ENCODE data around the gene SVIL. TPM values are rescaled to one million over a fixed set of nuclear protein-coding genes. Genes with fewer than 3 reads are reported as not detected.

Gene SVIL
- polyA plus RNA-seq, 1 donor from 2014 or later = 7.3 TPM

- Histone ChIP-seq H2AFZ (ENCODE audit: low read depth, low read length) (no peak overlapping the region), H3F3A (ENCODE audit: insufficient read depth, low read length, poor library complexity, severe bottlenecking) (no peaks in the 10 kb centered on the region), H3K4me2 (ENCODE audit: low read length) (no peak overlapping the region), H3K9me3 (ENCODE audit: low read length) (no peaks in the 10 kb centered on the region), H3K4me3 (ENCODE audit: low read length) (no peak overlapping the region), H3K27me3 (ENCODE audit: insufficient read depth, low read depth, low read length) (no peaks in the 10 kb centered on the region), H3K9ac (ENCODE audit: low read length) (no peak overlapping the region), H3K79me2 (replicated peaks; ENCODE audit: insufficient read depth, low read length) (no peaks in the 10 kb centered on the region), H4K20me1 (ENCODE audit: insufficient read depth) (no peaks in the 10 kb centered on the region), H3K9me2 (ENCODE audit: insufficient read depth, low read length) (no peaks in the 10 kb centered on the region), H3K36me3 (ENCODE audit: insufficient read depth, low read length) (no peaks in the 10 kb centered on the region), H3K27ac (ENCODE audit: low read length) (no peak overlapping the region)
- TF ChIP-seq EP300 (conservative IDR thresholded peaks at IDR 0.05; ENCODE audit: poor library complexity, severe bottlenecking) (no peak), SMC3 (conservative IDR thresholded peaks at IDR 0.05; ENCODE audit: poor library complexity) (no peak), POLR2AphosphoS5 (IDR thresholded peaks at IDR 0.05) (no peak), MXI1 (conservative IDR thresholded peaks at IDR 0.05; ENCODE audit: poor library complexity, severe bottlenecking) (no peak), TAF1 (IDR thresholded peaks at IDR 0.05; ENCODE audit: low read depth) (no peak), RAD21 (conservative IDR thresholded peaks at IDR 0.05) (no peak)
- TF ChIP-seq, protein P1, sequence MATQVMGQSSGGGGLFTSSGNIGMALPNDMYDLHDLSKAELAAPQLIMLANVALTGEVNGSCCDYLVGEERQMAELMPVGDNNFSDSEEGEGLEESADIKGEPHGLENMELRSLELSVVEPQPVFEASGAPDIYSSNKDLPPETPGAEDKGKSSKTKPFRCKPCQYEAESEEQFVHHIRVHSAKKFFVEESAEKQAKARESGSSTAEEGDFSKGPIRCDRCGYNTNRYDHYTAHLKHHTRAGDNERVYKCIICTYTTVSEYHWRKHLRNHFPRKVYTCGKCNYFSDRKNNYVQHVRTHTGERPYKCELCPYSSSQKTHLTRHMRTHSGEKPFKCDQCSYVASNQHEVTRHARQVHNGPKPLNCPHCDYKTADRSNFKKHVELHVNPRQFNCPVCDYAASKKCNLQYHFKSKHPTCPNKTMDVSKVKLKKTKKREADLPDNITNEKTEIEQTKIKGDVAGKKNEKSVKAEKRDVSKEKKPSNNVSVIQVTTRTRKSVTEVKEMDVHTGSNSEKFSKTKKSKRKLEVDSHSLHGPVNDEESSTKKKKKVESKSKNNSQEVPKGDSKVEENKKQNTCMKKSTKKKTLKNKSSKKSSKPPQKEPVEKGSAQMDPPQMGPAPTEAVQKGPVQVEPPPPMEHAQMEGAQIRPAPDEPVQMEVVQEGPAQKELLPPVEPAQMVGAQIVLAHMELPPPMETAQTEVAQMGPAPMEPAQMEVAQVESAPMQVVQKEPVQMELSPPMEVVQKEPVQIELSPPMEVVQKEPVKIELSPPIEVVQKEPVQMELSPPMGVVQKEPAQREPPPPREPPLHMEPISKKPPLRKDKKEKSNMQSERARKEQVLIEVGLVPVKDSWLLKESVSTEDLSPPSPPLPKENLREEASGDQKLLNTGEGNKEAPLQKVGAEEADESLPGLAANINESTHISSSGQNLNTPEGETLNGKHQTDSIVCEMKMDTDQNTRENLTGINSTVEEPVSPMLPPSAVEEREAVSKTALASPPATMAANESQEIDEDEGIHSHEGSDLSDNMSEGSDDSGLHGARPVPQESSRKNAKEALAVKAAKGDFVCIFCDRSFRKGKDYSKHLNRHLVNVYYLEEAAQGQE (IDR thresholded peaks at IDR 0.05; ENCODE audit: borderline replicate concordance) = no peak
- TF ChIP-seq, protein P2, sequence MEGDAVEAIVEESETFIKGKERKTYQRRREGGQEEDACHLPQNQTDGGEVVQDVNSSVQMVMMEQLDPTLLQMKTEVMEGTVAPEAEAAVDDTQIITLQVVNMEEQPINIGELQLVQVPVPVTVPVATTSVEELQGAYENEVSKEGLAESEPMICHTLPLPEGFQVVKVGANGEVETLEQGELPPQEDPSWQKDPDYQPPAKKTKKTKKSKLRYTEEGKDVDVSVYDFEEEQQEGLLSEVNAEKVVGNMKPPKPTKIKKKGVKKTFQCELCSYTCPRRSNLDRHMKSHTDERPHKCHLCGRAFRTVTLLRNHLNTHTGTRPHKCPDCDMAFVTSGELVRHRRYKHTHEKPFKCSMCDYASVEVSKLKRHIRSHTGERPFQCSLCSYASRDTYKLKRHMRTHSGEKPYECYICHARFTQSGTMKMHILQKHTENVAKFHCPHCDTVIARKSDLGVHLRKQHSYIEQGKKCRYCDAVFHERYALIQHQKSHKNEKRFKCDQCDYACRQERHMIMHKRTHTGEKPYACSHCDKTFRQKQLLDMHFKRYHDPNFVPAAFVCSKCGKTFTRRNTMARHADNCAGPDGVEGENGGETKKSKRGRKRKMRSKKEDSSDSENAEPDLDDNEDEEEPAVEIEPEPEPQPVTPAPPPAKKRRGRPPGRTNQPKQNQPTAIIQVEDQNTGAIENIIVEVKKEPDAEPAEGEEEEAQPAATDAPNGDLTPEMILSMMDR (IDR thresholded peaks at IDR 0.05; ENCODE audit: poor library complexity, severe bottlenecking) = no peak
Observed at GRCh38 chr10:29555091-29555745, 79.6 kb downstream of the SVIL start.

DNA sequence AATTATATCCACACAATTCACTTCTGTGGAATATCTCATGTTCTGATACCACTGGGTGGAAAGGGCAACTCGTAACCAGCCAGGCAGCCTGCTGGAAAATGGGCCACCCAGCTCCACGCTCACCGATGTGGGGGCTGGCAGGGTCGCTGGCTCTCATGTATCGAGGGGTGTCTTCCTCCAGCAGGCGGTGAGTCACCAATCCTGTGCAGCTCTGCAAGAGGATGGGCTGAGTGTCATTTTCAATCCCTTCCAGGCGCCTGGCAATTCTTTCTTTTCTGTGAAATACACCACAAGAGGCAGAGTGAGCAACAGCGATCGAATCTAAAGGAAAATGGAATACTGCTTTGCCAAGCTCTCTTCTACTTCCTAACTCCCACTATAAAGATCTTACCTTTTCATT, 80.1 kb downstream of the SVIL start:
- H3K27me3 ChIP-seq (ENCODE audit: insufficient read depth, low read depth, low read length) = no peaks in the 10 kb centered on the region
- H3K79me2 ChIP-seq (replicated peaks; ENCODE audit: insufficient read depth, low read length) = no peaks in the 10 kb centered on the region
- no peaks in the 10 kb centered on the region for H3K36me3 ChIP-seq (ENCODE audit: insufficient read depth, low read length)
- no peaks in the 10 kb centered on the region for H4K20me1 ChIP-seq (ENCODE audit: insufficient read depth)
- no peak overlapping the region for H3K9ac ChIP-seq (ENCODE audit: low read length)
- no peaks in the 10 kb centered on the region for H3F3A ChIP-seq (ENCODE audit: insufficient read depth, low read length, poor library complexity, severe bottlenecking)
- H2AFZ ChIP-seq (ENCODE audit: low read depth, low read length) = no peak overlapping the region
- H3K9me2 ChIP-seq (ENCODE audit: insufficient read depth, low read length) = no peaks in the 10 kb centered on the region
- no peaks in the 10 kb centered on the region for H3K9me3 ChIP-seq (ENCODE audit: low read length)
- H3K27ac ChIP-seq (ENCODE audit: low read length) = no peak overlapping the region
- no peak overlapping the region for H3K4me2 ChIP-seq (ENCODE audit: low read length)
- no peak overlapping the region for H3K4me3 ChIP-seq (ENCODE audit: low read length)
- TF ChIP-seq, protein P1 (IDR thresholded peaks at IDR 0.05; ENCODE audit: borderline replicate concordance) = no peak
- no peak for TF ChIP-seq EP300 (conservative IDR thresholded peaks at IDR 0.05; ENCODE audit: poor library complexity, severe bottlenecking)
- TF ChIP-seq TAF1 (IDR thresholded peaks at IDR 0.05; ENCODE audit: low read depth) = no peak
- TF ChIP-seq RAD21 (conservative IDR thresholded peaks at IDR 0.05) = no peak
- TF ChIP-seq EZH2 (IDR thresholded peaks at IDR 0.05; ENCODE audit: borderline replicate concordance, insufficient read depth, low read length, poor library complexity, severe bottlenecking) = no peak
- no peak for TF ChIP-seq SMC3 (conservative IDR thresholded peaks at IDR 0.05; ENCODE audit: poor library complexity)
- TF ChIP-seq, protein P2 (IDR thresholded peaks at IDR 0.05; ENCODE audit: poor library complexity, severe bottlenecking) = no peak
- no peak for TF ChIP-seq MXI1 (conservative IDR thresholded peaks at IDR 0.05; ENCODE audit: poor library complexity, severe bottlenecking)
- no peak for TF ChIP-seq POLR2AphosphoS5 (IDR thresholded peaks at IDR 0.05)
